PC-9 (cell line): ENCODE data around the gene ADGB. TPM values are rescaled to one million over a fixed set of nuclear protein-coding genes. Genes with fewer than 3 reads are reported as not detected.

Experiments used
- BruUV-seq: library from RNA; stranded (reverse); fragments of 400-500 nt; replicated peaks from 2 replicates; lab custom pipeline; 2021; lab: Mats Ljungman, UMichigan
- CTCF ChIA-PET: fragments of 300-600 bp; sonication (Branson Sonifier 250); formaldehyde crosslinking; loops from one replicate; lab custom pipeline; 2022; ENCODE audit warnings: antibody characterized with exemption; lab: Charles Lee
- POLR2A ChIA-PET: fragments of 300-600 bp; sonication (Branson Sonifier 250); formaldehyde crosslinking; loops from one replicate; lab custom pipeline; 2022; ENCODE audit warnings: antibody characterized with exemption; ENCODE audit not compliant: unreplicated experiment; lab: Charles Lee
- DNase-seq, 2 experiments: peaks; one replicate each; pipeline versions ENCODE4 v3.0.0 to v3.0.0-alpha.2; 2015 to 2022; ENCODE audit warnings: mixed read lengths in 1 of 2
- H2AFZ ChIP-seq: fragments of 200-600 bp; sonication (generic); 2 replicates; pipeline ENCODE4 v1.8.1; 2017; ENCODE audit warnings: antibody characterized with exemption
- H3F3A ChIP-seq: fragments of 200-600 bp; sonication (generic); 2 replicates; pipeline ENCODE4 v1.8.1; 2017; ENCODE audit warnings: antibody characterized with exemption, mild to moderate bottlenecking, low read depth; ENCODE audit not compliant: insufficient read depth
- H3K27ac ChIP-seq: fragments of 200-600 bp; sonication (generic); 2 replicates; pipeline ENCODE4 v1.6.1; 2016; ENCODE audit warnings: mixed run types
- H3K27me3 ChIP-seq: fragments of 200-600 bp; sonication (generic); 2 replicates; pipeline ENCODE4 v1.6.1; 2016; ENCODE audit warnings: low read depth, mixed run types; ENCODE audit not compliant: insufficient read depth
- H3K36me3 ChIP-seq: fragments of 200-600 bp; sonication (generic); 2 replicates; pipeline ENCODE4 v1.6.1; 2016; ENCODE audit warnings: low read depth, mixed run types
- H3K4me1 ChIP-seq: fragments of 200-600 bp; sonication (generic); replicated peaks from 2 replicates; pipeline ENCODE4 v1.6.1; 2016; ENCODE audit warnings: mixed run types; ENCODE audit not compliant: insufficient read depth
- H3K4me2 ChIP-seq: fragments of 200-600 bp; sonication (generic); 2 replicates; pipeline ENCODE4 v1.6.1; 2017; ENCODE audit warnings: mixed run types
- H3K4me3 ChIP-seq: fragments of 200-600 bp; sonication (generic); 2 replicates; pipeline ENCODE4 v1.6.1; 2016; ENCODE audit warnings: mixed run types
- H3K79me2 ChIP-seq: fragments of 200-600 bp; sonication (generic); 2 replicates; pipeline ENCODE4 v1.6.1; 2017; ENCODE audit warnings: low read depth, mixed run types
- H3K9me2 ChIP-seq: fragments of 200-600 bp; sonication (generic); 2 replicates; pipeline ENCODE4 v1.8.1; 2017; ENCODE audit warnings: mild to moderate bottlenecking; ENCODE audit not compliant: insufficient read depth
- H3K9me3 ChIP-seq: fragments of 200-600 bp; sonication (generic); 2 replicates; pipeline ENCODE4 v1.8.1; 2016; ENCODE audit warnings: low read depth; ENCODE audit not compliant: insufficient read depth
- H4K20me1 ChIP-seq: fragments of 200-600 bp; sonication (generic); 2 replicates; pipeline ENCODE4 v1.8.1; 2017; ENCODE audit not compliant: insufficient read depth
- EZH2 ChIP-seq: fragments of 200-600 bp; sonication (generic); IDR thresholded peaks from 2 replicates; pipeline ENCODE4 v1.8.0; 2017; ENCODE audit warnings: antibody characterized with exemption, low read depth
- intact Hi-C: fragments of 100-400 bp; cut with micrococcal nuclease; formaldehyde crosslinking; loops from one replicate; pipeline ENCODE4 v1.10.0; 2022; ENCODE audit not compliant: unreplicated experiment
- total RNA-seq: library from RNA; stranded (reverse); gene quantifications from 2 replicates; pipeline ENCODE4 v1.2.3, GENCODE V29; 2021
- TF ChIP-seq, protein P1 (sequence below): fragments of 200-600 bp; sonication (generic); conservative IDR thresholded peaks from 2 replicates; pipeline ENCODE4 v1.6.1; 2017; ENCODE audit warnings: mixed run types, antibody characterized with exemption, mild to moderate bottlenecking, moderate library complexity

ADGB gene
- total RNA-seq, 1 experiment from 2014 or later: not detected

DNA sequence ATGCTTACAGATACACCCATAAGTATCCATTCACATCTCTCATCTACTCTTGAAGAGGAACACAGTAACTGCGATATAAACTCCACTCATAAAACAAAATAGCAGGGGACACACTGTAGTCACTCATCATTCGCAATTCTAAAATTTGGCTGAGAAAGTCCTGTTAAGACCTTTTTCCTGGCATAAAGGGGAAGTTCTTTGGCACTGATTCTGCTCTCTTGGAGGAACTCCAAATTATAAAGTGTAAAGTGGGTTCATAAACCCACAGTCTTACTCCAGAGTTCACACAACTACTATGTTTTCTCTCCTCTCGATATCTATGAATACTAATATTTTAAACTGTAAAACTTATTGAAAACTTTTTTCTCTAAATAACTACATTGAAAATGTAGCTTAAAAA, 80.6 kb downstream of the ADGB start:
- H4K20me1 ChIP-seq: no peaks in the 10 kb centered on the region
- no peak overlapping the region for H3K27ac ChIP-seq
- H3K79me2 ChIP-seq: no peaks in the 10 kb centered on the region
- no peaks in the 10 kb centered on the region for H3F3A ChIP-seq
- ChIA-PET CTCF (no interaction called here), POLR2A (no interaction called here)
- intact Hi-C loops: no loop called here
- no peaks in the 10 kb centered on the region for H3K9me3 ChIP-seq
- no peaks in the 10 kb centered on the region for H3K9me2 ChIP-seq
- H3K27me3 ChIP-seq: no peaks in the 10 kb centered on the region
- no peaks in the 10 kb centered on the region for H3K4me1 ChIP-seq
- BruUV-seq: no TSS peak
- H3K36me3 ChIP-seq: no peaks in the 10 kb centered on the region
- no peak overlapping the region for H2AFZ ChIP-seq
- no peak for DNase-seq
- TF ChIP-seq, protein P1, sequence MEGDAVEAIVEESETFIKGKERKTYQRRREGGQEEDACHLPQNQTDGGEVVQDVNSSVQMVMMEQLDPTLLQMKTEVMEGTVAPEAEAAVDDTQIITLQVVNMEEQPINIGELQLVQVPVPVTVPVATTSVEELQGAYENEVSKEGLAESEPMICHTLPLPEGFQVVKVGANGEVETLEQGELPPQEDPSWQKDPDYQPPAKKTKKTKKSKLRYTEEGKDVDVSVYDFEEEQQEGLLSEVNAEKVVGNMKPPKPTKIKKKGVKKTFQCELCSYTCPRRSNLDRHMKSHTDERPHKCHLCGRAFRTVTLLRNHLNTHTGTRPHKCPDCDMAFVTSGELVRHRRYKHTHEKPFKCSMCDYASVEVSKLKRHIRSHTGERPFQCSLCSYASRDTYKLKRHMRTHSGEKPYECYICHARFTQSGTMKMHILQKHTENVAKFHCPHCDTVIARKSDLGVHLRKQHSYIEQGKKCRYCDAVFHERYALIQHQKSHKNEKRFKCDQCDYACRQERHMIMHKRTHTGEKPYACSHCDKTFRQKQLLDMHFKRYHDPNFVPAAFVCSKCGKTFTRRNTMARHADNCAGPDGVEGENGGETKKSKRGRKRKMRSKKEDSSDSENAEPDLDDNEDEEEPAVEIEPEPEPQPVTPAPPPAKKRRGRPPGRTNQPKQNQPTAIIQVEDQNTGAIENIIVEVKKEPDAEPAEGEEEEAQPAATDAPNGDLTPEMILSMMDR: no peak
- no peak for TF ChIP-seq EZH2
- no peak overlapping the region for H3K4me2 ChIP-seq
- no peak overlapping the region for H3K4me3 ChIP-seq

DNA sequence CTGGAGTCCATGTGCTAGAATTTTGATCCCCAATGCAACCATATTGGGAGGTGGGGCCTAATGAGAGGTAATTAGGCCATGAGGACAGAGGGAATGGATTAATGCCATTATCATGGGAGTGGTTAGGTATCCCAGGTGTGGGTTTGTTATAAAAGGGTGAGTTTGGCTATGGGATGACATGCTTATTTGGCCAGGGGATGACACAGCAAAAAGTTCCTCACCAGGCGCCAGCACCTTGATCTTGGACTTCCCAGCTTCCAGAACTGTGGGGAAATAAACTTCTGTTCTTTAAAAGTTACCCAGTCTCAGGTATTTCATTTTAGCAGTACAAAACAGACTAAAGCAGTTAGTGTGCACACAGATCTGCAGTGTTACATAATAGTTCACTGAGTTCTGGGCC, 84.1 kb downstream of the ADGB start:
- no peaks in the 10 kb centered on the region for H4K20me1 ChIP-seq
- no peaks in the 10 kb centered on the region for H3K4me1 ChIP-seq
- no peaks in the 10 kb centered on the region for H3K36me3 ChIP-seq
- DNase-seq: no peak
- no peaks in the 10 kb centered on the region for H3K9me2 ChIP-seq
- H3K9me3 ChIP-seq: no peaks in the 10 kb centered on the region
- no peaks in the 10 kb centered on the region for H3K79me2 ChIP-seq
- H3K27ac ChIP-seq: no peak overlapping the region
- no peak overlapping the region for H3K4me3 ChIP-seq
- no peaks in the 10 kb centered on the region for H3F3A ChIP-seq
- H3K4me2 ChIP-seq: no peak overlapping the region
- H2AFZ ChIP-seq: no peak overlapping the region
- no peaks in the 10 kb centered on the region for H3K27me3 ChIP-seq
- no peak for TF ChIP-seq EZH2
- TF ChIP-seq, protein P1: no peak
- ChIA-PET CTCF (no interaction called here), POLR2A (no interaction called here)
- BruUV-seq: no TSS peak
- intact Hi-C loops: no loop called here

DNA sequence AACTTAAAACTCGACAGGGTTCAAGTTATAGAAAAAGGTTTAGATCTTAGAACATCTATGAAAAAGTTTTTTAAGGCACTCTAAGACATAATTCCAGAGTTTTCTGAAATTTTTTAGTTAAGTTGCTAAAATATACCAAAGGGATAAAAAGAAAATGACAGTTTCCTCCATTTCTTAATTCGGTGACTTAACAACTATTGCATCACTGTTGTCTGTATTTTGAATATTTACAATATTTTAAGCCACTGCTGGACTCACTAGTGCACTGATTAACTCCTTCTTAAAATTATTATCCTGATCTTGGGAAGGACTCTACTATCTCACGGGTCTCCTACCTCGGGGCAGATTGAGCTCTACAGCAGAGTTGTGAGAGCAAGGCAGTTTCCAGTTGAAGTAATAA, 91.0 kb downstream of the ADGB start:
- CTCF ChIA-PET: no interaction called here
- intact Hi-C loops: no loop called here
- TF ChIP-seq EZH2: no peak
- TF ChIP-seq, protein P1: no peak
- Histone ChIP-seq H3K9me2 (no peaks in the 10 kb centered on the region), H4K20me1 (no peaks in the 10 kb centered on the region), H3K4me3 (no peak overlapping the region), H3K36me3 (no peaks in the 10 kb centered on the region), H3K9me3 (no peaks in the 10 kb centered on the region), H3K79me2 (no peaks in the 10 kb centered on the region), H2AFZ (no peak overlapping the region), H3K27ac (no peak overlapping the region), H3K4me1 (no peaks in the 10 kb centered on the region), H3K4me2 (no peak overlapping the region), H3K27me3 (no peaks in the 10 kb centered on the region), H3F3A (no peaks in the 10 kb centered on the region)
- POLR2A ChIA-PET: no interaction called here
- no TSS peak for BruUV-seq
- DNase-seq: no peak
